Activated naive CD8-positive, alpha-beta T cell treated with anti-CD3 and anti-CD28 coated beads for 36 hours (primary cell): ENCODE results near the gene ADCY10. TPM values are rescaled to one million over a fixed set of nuclear protein-coding genes. Genes with fewer than 3 reads are reported as not detected.

ENCODE experiments used
- total RNA-seq, 2 experiments: library from RNA; stranded (reverse); gene quantifications; one replicate each; pipeline ENCODE4 v1.2.3, GENCODE V29; 2021

The ADCY10 gene
- total RNA-seq, 2 experiments from 2014 or later = not detected

Other genes starting within 250 kb of the ADCY10 start
- gene MPZL1, start 192.2 kb downstream of the ADCY10 start, total RNA-seq = 10 to 100 TPM; 15.9 to 17.3 TPM
- gene DCAF6, start 22.5 kb upstream of the ADCY10 start, total RNA-seq = 10 to 100 TPM; 23.3 to 24.3 TPM
- 10 to 100 TPM; 61.1 to 61.6 TPM for gene MPC2, start 22.9 kb upstream of the ADCY10 start, total RNA-seq
- gene GPR161, start 222.8 kb upstream of the ADCY10 start, total RNA-seq = under 1 TPM; 0.14 to 0.30 TPM